Germinal center (tissue), 1 donor: ENCODE measurements around the gene RAD51B.

ENCODE experiments used
- DNase-seq: peaks from one replicate; pipeline ENCODE4 v3.0.0; 2012; ENCODE audit warnings: mixed read lengths, low spot score

The RAD51B gene

DNA sequence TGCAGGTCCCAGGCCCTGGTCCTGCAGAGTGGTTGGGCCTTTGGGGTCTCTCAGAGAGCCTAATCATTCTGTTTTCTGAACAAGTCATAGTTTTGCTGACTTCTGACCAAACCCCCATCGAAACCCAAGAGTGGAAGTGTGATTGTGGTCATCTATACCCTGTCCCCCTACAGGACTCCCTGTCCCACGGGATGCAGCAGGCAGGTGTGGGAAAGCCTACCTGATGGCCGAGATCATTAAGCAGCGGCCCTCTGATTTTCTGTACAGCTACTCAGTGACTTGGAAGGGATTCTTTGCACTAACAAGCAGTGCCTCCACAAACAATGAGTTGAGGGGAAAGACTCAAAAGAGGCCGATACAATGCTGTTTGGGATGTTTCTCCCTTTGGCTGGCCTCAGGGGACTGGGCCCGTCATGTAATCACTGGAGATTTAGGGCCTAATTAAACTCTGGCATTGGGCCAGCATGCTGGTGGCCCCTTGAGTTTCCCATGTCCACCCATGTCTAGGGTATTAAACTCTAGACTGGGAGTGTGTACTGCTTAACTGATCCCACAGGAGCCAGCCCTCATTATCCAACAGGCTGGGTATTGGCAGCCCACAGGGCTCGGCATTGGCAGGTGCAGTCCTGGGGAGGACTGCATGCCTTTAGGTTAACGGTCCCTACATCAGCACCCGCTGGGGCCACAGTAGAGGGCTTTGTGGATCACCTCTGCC, 780.5 kb downstream of the RAD51B start:
- no peak for DNase-seq

DNA sequence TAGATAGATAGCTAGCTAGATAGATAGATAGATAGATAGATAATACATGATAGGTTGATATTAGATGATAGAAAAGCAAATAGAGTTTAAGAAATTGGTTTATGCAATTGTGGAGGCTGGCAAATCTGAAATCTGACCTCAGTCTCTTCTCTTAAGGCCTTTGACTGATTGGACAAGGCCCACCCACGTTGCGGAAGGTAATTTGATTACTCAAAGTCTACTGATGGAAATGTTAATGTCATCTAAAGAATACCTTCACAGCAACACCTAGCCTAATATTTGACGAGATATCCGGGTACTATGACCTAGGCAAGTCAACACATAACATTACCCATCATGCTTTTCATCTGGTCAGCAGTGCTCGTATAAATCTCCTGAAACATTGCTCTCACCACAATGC, 782.9 kb downstream of the RAD51B start:
- no peak for DNase-seq

DNA sequence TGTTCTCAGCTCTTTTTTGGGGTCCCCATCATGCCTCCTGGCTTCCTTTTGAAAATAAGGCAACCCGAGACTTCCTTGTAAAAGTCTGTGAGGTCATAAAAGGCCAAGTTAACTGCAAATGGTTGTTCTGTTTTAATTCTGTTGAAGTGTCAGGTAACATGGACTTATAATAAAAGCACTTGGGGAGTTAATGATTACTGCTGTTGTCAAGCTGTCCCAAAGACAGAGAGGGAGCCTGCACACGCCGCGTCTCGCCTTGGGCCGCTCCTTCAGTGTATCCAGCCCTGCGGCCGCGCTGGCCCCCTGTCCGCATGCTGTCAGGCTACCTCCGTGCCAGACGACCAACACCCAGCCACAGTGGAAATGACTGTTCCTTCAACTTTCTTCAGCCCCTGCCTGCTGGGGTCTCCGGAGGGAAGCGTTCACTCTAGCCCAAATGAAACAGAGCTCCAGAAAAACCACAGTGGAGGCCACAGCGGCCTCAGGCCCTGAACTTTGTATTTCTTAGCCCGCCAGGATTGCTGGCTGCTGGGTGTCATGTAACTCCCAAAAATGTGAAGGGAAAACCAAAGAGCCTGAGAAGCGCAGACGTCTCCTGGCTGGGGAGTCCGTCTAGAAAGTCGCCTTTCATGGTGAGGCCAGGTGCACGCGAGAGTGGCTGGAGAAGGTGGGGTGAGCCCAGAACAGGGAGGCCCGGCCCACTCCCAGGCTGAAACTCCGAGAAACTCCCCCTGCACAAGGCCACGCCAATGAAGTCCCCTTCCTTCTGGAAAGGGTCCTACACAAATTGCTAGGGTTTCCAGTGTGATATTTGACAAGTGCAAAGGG, 784.2 kb downstream of the RAD51B start:
- no peak for DNase-seq

DNA sequence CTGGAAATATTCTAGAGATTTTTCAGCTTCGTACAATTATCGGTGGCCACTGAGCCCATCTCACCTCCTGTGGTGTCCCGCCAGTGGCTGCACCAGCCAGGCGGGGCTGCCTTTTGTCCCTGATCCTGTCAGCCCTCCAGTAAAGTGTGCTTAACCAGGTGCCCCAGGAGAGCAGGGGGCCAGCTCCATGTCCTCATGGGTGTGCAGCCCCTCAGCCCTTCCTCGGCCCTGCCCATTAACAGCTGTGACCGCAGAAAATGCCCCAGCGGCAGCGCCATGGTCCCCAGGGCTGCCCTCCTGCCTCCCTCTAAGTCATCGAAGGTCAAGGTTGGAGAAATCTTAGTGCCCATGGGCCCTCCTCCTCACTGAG, 784.8 kb downstream of the RAD51B start:
- no peak for DNase-seq

GRCh38 chr14:68604822-68605221, 785.2 kb downstream of the RAD51B start:
- no peak for DNase-seq

DNA sequence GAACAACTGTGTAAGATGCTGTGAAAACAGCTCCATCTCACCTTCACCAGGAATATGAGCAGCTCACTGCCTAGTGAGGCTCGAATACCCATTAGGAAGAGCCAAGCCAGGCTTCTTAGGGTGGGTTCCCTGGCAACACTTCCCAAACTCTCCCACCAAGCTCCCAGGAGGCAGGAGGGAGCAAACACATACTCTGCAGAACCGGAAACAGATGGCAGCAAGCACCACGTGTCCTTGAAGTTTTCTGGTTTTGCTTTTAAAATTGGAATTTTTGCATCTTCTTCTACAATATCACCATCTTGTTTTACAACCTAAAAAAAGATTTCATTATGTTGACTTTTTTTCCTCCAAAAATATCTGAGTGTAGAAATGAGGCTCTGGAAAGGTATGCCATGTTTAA, 786.6 kb downstream of the RAD51B start:
- DNase-seq: no peak

DNA sequence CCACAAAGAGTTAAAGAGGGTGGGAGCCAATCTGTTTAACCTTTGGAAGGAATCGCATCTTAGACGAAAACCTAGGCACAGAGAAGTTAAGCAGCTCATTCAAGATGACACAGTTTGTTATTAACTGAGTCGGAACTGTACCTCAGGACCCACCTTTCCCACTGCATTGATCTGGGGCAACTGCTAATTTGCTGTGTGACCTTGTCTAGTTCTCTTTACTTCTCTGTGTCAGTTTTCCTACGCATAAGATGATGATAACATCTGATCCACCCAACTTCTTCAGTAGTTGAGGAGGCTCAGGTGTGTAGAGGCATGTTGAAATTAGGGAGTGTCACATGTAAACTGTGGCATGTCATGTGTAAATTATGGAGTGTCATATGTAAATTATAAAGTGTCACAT, 787.1 kb downstream of the RAD51B start:
- DNase-seq: no peak

DNA sequence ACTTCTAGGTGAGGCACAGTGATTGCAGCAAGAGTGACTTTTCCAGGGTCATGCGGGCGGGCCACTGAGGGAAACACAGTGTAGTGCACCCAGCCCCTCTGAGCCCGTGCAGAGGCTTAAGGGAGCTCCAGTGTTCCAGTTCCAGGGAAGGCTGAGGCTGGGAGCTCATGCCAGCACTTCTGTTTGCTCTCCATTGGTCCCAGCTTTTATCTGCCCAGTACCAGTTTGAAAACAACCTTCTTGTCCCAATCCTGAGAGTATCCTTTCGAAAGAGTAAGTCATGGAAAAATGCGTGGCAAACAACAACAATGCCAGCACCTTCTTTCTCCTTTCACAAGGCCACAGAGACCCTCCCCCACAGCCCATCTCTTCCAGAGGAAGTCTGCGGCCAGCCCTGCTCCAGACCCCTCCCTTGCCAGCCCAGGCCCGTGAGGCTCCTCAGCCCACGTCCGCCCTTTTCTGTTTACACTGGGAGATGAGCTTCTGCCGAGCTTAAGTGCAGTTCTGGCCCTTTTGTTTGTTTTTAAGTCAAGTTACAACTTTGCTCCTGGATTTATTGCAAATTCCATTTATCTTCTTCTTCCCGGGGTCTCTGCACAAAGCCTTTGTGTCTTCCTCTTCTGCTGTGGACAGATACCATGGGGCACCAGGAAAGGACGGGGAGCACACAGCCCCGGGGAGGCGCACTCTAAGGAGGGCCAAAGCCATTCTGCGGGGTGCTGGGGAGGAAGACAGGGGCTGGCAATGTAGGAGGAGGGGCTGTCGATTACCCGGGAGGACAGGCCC, 787.7 kb downstream of the RAD51B start:
- no peak for DNase-seq

- no peak for DNase-seq
Observed at GRCh38 chr14:68607867-68608573, 788.4 kb downstream of the RAD51B start.

GRCh38 chr14:68608574-68608962, 789.0 kb downstream of the RAD51B start:
- no peak for DNase-seq

GRCh38 chr14:68609012-68609411, 789.4 kb downstream of the RAD51B start:
- DNase-seq: no peak

DNA sequence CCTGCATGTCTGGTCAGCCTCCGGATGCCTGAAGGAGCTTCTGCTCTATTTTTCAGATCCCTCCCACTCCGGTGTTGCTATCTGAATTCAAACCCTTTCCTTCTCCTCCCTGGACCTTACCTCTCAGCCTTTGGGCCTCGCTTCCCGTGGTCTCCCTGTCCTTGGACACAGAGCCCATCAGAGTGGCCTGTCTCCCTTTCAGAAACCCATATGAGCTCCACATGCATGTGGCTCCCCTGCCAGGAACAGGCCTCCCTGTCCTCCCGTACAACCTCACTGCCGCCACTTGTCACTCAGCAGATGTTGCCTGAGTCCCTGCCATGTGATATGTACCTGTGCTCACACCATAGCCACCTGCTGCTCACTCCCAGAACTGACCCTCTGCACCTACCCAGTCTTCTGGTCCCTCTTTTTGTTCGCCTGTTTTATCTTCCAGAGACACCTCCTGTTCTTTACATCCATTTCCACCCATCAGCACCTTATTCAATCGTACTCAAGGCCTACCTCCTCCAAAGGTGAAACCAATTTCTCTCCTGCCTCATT, 790.7 kb downstream of the RAD51B start:
- DNase-seq: no peak

GRCh38 chr14:68611599-68611998, 792.0 kb downstream of the RAD51B start:
- DNase-seq: no peak

DNA sequence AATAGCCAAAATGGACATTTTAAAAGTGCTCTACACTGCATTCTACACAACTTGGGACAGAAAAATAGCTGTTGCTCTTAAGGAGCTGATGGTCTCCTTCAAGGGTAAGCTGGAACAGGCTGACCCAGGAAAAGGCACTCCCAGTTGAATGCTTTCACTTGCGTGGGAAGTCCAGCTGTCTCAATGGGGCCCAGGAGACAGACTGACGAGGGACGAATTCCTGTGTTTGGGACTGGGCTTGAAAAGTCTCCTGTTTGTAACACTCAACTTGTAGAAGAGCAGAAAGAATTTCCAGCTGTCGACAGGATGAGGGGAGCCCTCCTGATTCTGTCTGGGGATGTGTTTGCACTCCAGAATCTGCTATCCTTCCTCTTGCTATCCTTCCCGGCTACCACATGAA, 792.5 kb downstream of the RAD51B start:
- DNase-seq: no peak

- no peak for DNase-seq
Observed at GRCh38 chr14:68616221-68616902, 796.8 kb downstream of the RAD51B start.

GRCh38 chr14:68619790-68620574, 800.4 kb downstream of the RAD51B start:
- DNase-seq: no peak

DNA sequence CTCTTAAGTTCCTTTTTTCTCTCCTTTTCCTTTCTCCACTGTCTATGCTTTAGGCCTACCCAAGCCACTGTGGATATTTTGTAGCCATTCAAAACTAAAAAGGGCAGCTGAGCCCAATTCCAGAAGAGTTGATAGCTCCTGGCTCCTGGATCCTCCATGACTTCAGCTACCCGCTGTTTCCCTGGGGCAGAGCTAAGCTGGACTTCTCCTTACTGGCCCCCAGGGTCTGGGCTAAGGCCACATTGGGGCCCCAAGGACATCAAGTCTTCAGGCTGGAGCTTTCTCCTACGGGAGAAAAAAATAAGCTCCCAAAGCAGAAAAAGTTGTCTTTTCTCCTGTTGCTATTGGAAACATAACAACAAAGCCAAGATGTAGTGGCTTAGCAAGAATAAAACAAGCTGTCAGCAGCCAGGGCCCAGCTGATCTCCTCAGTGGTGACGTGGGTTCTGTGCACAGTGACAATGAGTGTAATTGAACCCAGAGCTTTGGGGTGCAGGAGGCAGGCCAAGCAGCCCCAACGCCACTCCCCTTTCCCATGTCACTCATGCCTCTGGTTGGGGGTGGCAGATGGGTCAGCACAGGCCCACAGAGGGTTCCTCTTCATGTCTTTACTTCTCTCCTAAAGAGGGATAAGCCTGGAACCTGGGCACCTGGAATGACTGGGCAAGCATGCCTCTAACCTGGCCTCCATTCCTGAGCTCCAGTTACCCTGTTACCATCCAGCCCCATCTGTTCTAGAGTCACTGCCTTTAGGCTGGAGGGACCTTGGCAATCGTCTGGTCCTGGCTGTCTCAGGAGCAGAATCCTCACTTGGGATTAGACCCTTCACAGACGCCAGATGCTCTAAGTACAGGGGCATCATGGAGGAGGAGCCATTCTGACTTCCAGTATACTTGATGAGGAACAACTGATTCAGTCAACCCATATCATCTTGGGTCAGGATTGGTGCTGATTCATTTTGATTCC, 802.1 kb downstream of the RAD51B start:
- no peak for DNase-seq

- DNase-seq: no peak
Observed at GRCh38 chr14:68622856-68623255, 803.3 kb downstream of the RAD51B start.

DNA sequence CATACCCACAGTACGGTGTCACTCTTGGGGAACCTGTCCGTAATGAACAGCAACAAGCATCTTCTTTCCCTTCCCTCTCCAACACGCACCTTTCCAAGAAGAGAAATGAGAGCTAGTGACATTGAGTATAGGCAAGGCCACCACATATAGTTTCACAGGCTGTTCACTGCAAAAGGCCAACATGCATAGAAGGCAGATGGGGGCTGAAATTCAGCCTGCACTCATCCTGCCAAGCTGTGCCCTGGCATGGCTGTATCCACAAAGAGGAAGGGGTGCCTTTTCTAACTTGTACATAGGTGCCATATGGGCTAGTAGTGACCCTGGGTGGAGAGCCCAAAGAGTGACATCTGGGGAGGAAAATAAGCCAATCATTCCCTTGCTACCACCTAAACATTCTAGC, 803.7 kb downstream of the RAD51B start:
- no peak for DNase-seq
